BLaER1 (cell line): Measurements from ENCODE around the gene OR5K3.

Experiments used
- H3K27ac ChIP-seq: shearing (Covaris generic); formaldehyde crosslinking; 2 replicates; pipeline ENCODE4 v1.8.1; 2022
- H3K27me3 ChIP-seq: shearing (Covaris generic); formaldehyde crosslinking; 2 replicates; pipeline ENCODE4 v1.8.1; 2022
- H3K36me3 ChIP-seq: shearing (Covaris generic); formaldehyde crosslinking; 2 replicates; pipeline ENCODE4 v1.8.1; 2022
- H3K4me1 ChIP-seq: shearing (Covaris generic); formaldehyde crosslinking; 2 replicates; pipeline ENCODE4 v1.8.1; 2022
- H3K4me2 ChIP-seq: shearing (Covaris generic); formaldehyde crosslinking; 2 replicates; pipeline ENCODE4 v1.8.1; 2022
- H3K4me3 ChIP-seq: shearing (Covaris generic); formaldehyde crosslinking; 2 replicates; pipeline ENCODE4 v1.8.1; 2022
- H3K9ac ChIP-seq: shearing (Covaris generic); formaldehyde crosslinking; 2 replicates; pipeline ENCODE4 v1.8.1; 2022
- H3K9me3 ChIP-seq: shearing (Covaris generic); formaldehyde crosslinking; 2 replicates; pipeline ENCODE4 v1.8.1; 2022
- H4K20me1 ChIP-seq: shearing (Covaris generic); formaldehyde crosslinking; 2 replicates; pipeline ENCODE4 v1.8.1; 2022
- Cebpa-rat ChIP-seq: shearing (Covaris generic); IDR thresholded peaks from 2 replicates; pipeline ENCODE4 v1.8.1; 2022

OR5K3 gene, protein sequence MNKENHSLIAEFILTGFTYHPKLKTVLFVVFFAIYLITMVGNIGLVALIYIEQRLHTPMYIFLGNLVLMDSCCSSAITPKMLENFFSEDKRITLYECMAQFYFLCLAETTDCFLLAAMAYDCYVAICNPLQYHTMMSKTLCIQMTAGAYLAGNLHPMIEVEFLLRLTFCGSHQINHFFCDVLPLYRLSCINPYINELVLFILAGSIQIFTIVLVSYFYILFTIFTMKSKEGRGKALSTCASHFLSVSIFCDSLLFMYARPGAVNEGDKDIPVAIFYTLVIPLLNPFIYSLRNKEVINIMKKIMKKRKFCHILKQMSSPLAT

GRCh38 chr3:98390366-98390765, at the start of gene OR5K3:
OR5K3 (plus strand) TSS chr3:98390666; CDS start chr3:98390666, 0 bp downstream.
- no peaks in the 10 kb centered on the region for H3K36me3 ChIP-seq
- TF ChIP-seq Cebpa-rat: no peak
- H3K9ac ChIP-seq: no peak within 1 kb of the TSS
- no peak within 1 kb of the TSS for H3K4me2 ChIP-seq
- H4K20me1 ChIP-seq: no peaks in the 10 kb centered on the region
- no peaks in the 10 kb centered on the region for H3K27me3 ChIP-seq
- H3K27ac ChIP-seq: no peak within 1 kb of the TSS
- no peaks in the 10 kb centered on the region for H3K9me3 ChIP-seq
- H3K4me3 ChIP-seq: no peak within 1 kb of the TSS
- H3K4me1 ChIP-seq: no peaks in the 10 kb centered on the region

- H3K4me2 ChIP-seq: no peak overlapping the region
- no peak overlapping the region for H3K9ac ChIP-seq
- peaks cover 9% of the 10 kb centered on the region for H3K4me1 ChIP-seq
- no peaks in the 10 kb centered on the region for H3K36me3 ChIP-seq
- H3K27ac ChIP-seq: no peak overlapping the region
- no peaks in the 10 kb centered on the region for H4K20me1 ChIP-seq
- no peak for TF ChIP-seq Cebpa-rat
- no peak overlapping the region for H3K4me3 ChIP-seq
- H3K27me3 ChIP-seq: no peaks in the 10 kb centered on the region
- no peaks in the 10 kb centered on the region for H3K9me3 ChIP-seq
Observed at GRCh38 chr3:98341758-98342157, 48.7 kb upstream of the OR5K3 start.

- Histone ChIP-seq H3K27me3 (no peaks in the 10 kb centered on the region), H3K9ac (no peak overlapping the region), H3K9me3 (no peaks in the 10 kb centered on the region), H4K20me1 (no peaks in the 10 kb centered on the region), H3K27ac (no peak overlapping the region), H3K4me1 (peaks cover 9% of the 10 kb centered on the region), H3K4me2 (no peak overlapping the region), H3K36me3 (no peaks in the 10 kb centered on the region), H3K4me3 (no peak overlapping the region)
- no peak for TF ChIP-seq Cebpa-rat
Observed at GRCh38 chr3:98343647-98344507, 46.6 kb upstream of the OR5K3 start.

DNA sequence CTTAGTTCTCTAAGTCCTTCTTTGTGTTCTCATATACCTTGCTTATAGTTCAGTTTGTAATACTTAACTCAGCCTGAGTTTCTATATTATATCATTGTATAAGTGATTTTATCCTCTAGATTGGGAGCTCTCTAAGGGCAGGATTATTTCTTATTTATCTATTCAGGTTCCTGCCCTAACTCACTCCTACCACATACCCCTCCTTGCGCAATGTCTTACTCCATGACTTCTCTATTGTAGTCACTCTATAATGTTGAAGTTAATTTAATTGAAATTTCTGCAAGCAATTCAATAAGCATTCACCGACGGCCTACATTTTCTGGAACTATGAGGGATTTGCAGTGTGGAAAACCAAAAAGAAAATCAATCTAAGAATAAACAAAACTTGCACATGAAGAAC, 40.4 kb upstream of the OR5K3 start:
- H3K9ac ChIP-seq: no peak overlapping the region
- H3K4me3 ChIP-seq: no peak overlapping the region
- peaks cover 8% of the 10 kb centered on the region for H3K4me1 ChIP-seq
- H4K20me1 ChIP-seq: no peaks in the 10 kb centered on the region
- H3K9me3 ChIP-seq: no peaks in the 10 kb centered on the region
- H3K36me3 ChIP-seq: no peaks in the 10 kb centered on the region
- no peak overlapping the region for H3K27ac ChIP-seq
- TF ChIP-seq Cebpa-rat: no peak
- H3K4me2 ChIP-seq: no peak overlapping the region
- H3K27me3 ChIP-seq: no peaks in the 10 kb centered on the region

GRCh38 chr3:98353554-98353953, 36.9 kb upstream of the OR5K3 start, which contains the start of gene OR5K4:
OR5K4 (plus strand) TSS chr3:98353854; CDS start chr3:98353854, 0 bp downstream.
- Histone ChIP-seq H3K36me3 (no peaks in the 10 kb centered on the region), H3K4me3 (no peak within 1 kb of the TSS), H3K27me3 (no peaks in the 10 kb centered on the region), H3K9ac (no peak within 1 kb of the TSS), H3K4me2 (no peak within 1 kb of the TSS), H4K20me1 (no peaks in the 10 kb centered on the region), H3K27ac (no peak within 1 kb of the TSS), H3K9me3 (no peaks in the 10 kb centered on the region), H3K4me1 (no peaks in the 10 kb centered on the region)
- TF ChIP-seq Cebpa-rat: no peak

DNA sequence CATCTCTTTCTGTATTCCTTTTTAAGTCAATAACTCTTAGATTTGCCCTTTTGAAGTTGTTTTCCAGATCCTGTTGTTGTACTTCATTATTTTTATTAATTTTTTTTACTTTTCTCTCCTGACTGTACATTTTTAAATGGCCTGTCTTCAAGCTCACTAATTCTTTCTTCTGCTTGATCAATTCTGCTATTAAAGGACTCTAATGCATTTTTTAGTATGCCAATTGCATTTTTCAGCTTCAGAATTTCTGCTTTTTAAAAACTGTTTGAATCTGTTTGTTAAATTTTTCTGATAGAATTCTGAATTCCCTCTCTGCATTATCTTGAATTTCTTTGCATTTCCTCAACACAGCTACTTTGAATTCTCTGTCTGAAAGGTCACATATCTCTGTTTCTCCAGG, 31.2 kb upstream of the OR5K3 start:
- no peaks in the 10 kb centered on the region for H3K27me3 ChIP-seq
- H3K4me1 ChIP-seq: no peaks in the 10 kb centered on the region
- no peaks in the 10 kb centered on the region for H4K20me1 ChIP-seq
- H3K9me3 ChIP-seq: peaks cover 12% of the 10 kb centered on the region
- no peak overlapping the region for H3K27ac ChIP-seq
- H3K4me2 ChIP-seq: no peak overlapping the region
- no peak for TF ChIP-seq Cebpa-rat
- H3K36me3 ChIP-seq: no peaks in the 10 kb centered on the region
- H3K9ac ChIP-seq: no peak overlapping the region
- no peak overlapping the region for H3K4me3 ChIP-seq

GRCh38 chr3:98359993-98360675, 30.3 kb upstream of the OR5K3 start:
- H4K20me1 ChIP-seq: no peaks in the 10 kb centered on the region
- no peaks in the 10 kb centered on the region for H3K36me3 ChIP-seq
- peaks cover 12% of the 10 kb centered on the region for H3K9me3 ChIP-seq
- no peak for TF ChIP-seq Cebpa-rat
- H3K4me3 ChIP-seq: no peak overlapping the region
- H3K27ac ChIP-seq: no peak overlapping the region
- no peak overlapping the region for H3K9ac ChIP-seq
- H3K27me3 ChIP-seq: no peaks in the 10 kb centered on the region
- no peak overlapping the region for H3K4me2 ChIP-seq
- H3K4me1 ChIP-seq: no peaks in the 10 kb centered on the region

DNA sequence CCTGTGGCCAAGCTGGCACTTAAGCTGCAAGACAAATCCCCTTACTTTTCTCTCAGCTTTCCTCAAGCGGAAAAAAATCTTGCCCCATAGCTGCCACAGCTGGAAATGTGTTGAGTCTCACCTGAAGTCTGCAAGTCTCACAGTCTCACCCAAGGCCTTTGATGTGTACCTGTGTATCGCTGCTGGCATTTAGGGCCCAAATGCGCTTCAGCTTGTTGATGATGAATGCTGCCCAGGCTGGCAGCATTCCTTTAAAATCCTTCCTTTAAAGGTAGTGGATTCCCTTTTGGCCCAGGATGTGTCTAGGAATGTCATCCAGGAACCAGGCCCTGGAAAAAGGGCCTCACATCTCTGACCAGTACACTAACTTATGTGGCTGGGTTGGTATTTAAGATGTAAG, 29.8 kb upstream of the OR5K3 start:
- TF ChIP-seq Cebpa-rat: no peak
- Histone ChIP-seq H3K36me3 (no peaks in the 10 kb centered on the region), H4K20me1 (no peaks in the 10 kb centered on the region), H3K4me1 (no peaks in the 10 kb centered on the region), H3K27ac (no peak overlapping the region), H3K4me3 (no peak overlapping the region), H3K9ac (no peak overlapping the region), H3K9me3 (peaks cover 12% of the 10 kb centered on the region), H3K27me3 (no peaks in the 10 kb centered on the region), H3K4me2 (no peak overlapping the region)

- H3K4me3 ChIP-seq: no peak overlapping the region
- H3K4me1 ChIP-seq: no peaks in the 10 kb centered on the region
- no peaks in the 10 kb centered on the region for H3K27me3 ChIP-seq
- H4K20me1 ChIP-seq: no peaks in the 10 kb centered on the region
- H3K9ac ChIP-seq: no peak overlapping the region
- peaks cover 12% of the 10 kb centered on the region for H3K9me3 ChIP-seq
- no peak for TF ChIP-seq Cebpa-rat
- H3K4me2 ChIP-seq: no peak overlapping the region
- H3K36me3 ChIP-seq: no peaks in the 10 kb centered on the region
- H3K27ac ChIP-seq: no peak overlapping the region
Observed at GRCh38 chr3:98361289-98361688, 29.2 kb upstream of the OR5K3 start.
